GM23338 (cell line): ENCODE results near the gene CCDC117. TPM values are rescaled to one million over a fixed set of nuclear protein-coding genes. Genes with fewer than 3 reads are reported as not detected.
"Not testable (repeated sequence)": the region's sequence is repeated elsewhere in the genome, so short reads cannot be mapped to it uniquely, and the experiment has no call there.

Source experiments
- ATAC-seq: fragments of 200-7000 bp; cut with Tn5 transposase; 3 replicates; pipeline ENCODE4 v1.9.1; 2020
- DNase-seq: peaks from one replicate; pipeline ENCODE4 v3.0.0-alpha.2; 2015; ENCODE audit warnings: low spot score
- H2AFZ ChIP-seq: fragments of 200-600 bp; sonication (generic); 2 replicates; pipeline ENCODE4 v1.8.0; 2016; ENCODE audit warnings: antibody characterized with exemption, mild to moderate bottlenecking, moderate library complexity
- H3F3A ChIP-seq: fragments of 200-600 bp; sonication (generic); replicated peaks from 2 replicates; pipeline ENCODE4 v1.8.0; 2017; ENCODE audit warnings: antibody characterized with exemption, mixed run types, low read depth
- H3K27ac ChIP-seq: fragments of 200-600 bp; sonication (generic); 2 replicates; pipeline ENCODE4 v1.6.1; 2016; ENCODE audit warnings: low read depth
- H3K27me3 ChIP-seq: fragments of 200-600 bp; sonication (generic); 2 replicates; pipeline ENCODE4 v1.8.0; 2016; ENCODE audit warnings: mild to moderate bottlenecking, mixed run types, moderate library complexity; ENCODE audit not compliant: insufficient read depth
- H3K36me3 ChIP-seq: fragments of 200-600 bp; sonication (generic); 2 replicates; pipeline ENCODE4 v1.8.0; 2016; ENCODE audit warnings: mild to moderate bottlenecking; ENCODE audit not compliant: insufficient read depth
- H3K4me1 ChIP-seq: fragments of 200-600 bp; sonication (generic); 2 replicates; pipeline ENCODE4 v1.8.0; 2016; ENCODE audit warnings: mild to moderate bottlenecking, moderate library complexity; ENCODE audit not compliant: insufficient read depth
- H3K4me2 ChIP-seq: fragments of 200-600 bp; sonication (generic); 2 replicates; pipeline ENCODE4 v1.7.1; 2017; ENCODE audit warnings: mixed run types
- H3K4me3 ChIP-seq: fragments of 200-600 bp; sonication (generic); 2 replicates; pipeline ENCODE4 v1.6.1; 2016; ENCODE audit warnings: mixed run types
- H3K79me2 ChIP-seq: fragments of 200-600 bp; sonication (generic); replicated peaks from 2 replicates; pipeline ENCODE4 v1.8.0; 2017; ENCODE audit warnings: mild to moderate bottlenecking; ENCODE audit not compliant: insufficient read depth
- H3K9me2 ChIP-seq: fragments of 200-600 bp; sonication (generic); 2 replicates; pipeline ENCODE4 v1.8.0; 2017; ENCODE audit not compliant: insufficient read depth
- H4K20me1 ChIP-seq: fragments of 200-600 bp; sonication (generic); replicated peaks from 2 replicates; pipeline ENCODE4 v1.8.0; 2017; ENCODE audit warnings: mild to moderate bottlenecking; ENCODE audit not compliant: insufficient read depth
- H3K27ac Mint-ChIP-seq: 2 replicates; pipeline ENCODE4 v1.8.0; 2020; ENCODE audit warnings: inconsistent platforms, mild to moderate bottlenecking, moderate library complexity, mixed read lengths
- H3K27me3 Mint-ChIP-seq: 3 replicates; pipeline ENCODE4 v1.8.0; 2022; ENCODE audit warnings: low read depth, mild to moderate bottlenecking, moderate library complexity, mixed read lengths, inconsistent platforms; ENCODE audit not compliant: insufficient read depth, poor library complexity
- H3K36me3 Mint-ChIP-seq: 3 replicates; pipeline ENCODE4 v1.8.0; 2021; ENCODE audit warnings: low read depth, mild to moderate bottlenecking, inconsistent platforms, moderate library complexity, mixed read lengths
- H3K4me1 Mint-ChIP-seq: 3 replicates; pipeline ENCODE4 v1.8.0; 2020; ENCODE audit warnings: mild to moderate bottlenecking, inconsistent platforms, mixed read lengths
- H3K4me3 Mint-ChIP-seq: 3 replicates; pipeline ENCODE4 v1.8.0; 2021; ENCODE audit warnings: moderate library complexity, mild to moderate bottlenecking, inconsistent platforms, mixed read lengths
- H3K9me3 Mint-ChIP-seq: 3 replicates; pipeline ENCODE4 v1.8.0; 2020; ENCODE audit warnings: moderate library complexity, mild to moderate bottlenecking, inconsistent platforms, mixed read lengths
- JUNB ChIP-seq: IDR thresholded peaks from one replicate; pipeline ENCODE4 v1.6.1; 2016; ENCODE audit warnings: antibody characterized with exemption; ENCODE audit not compliant: unreplicated experiment
- NANOG ChIP-seq: IDR thresholded peaks from 2 replicates; pipeline ENCODE4 v1.6.1; 2016; ENCODE audit warnings: antibody characterized with exemption, borderline replicate concordance
- STAT1 ChIP-seq: IDR thresholded peaks from one replicate; pipeline ENCODE4 v1.6.1; 2016; ENCODE audit warnings: antibody characterized with exemption; ENCODE audit not compliant: unreplicated experiment
- polyA plus RNA-seq: library from polyadenylated mRNA; unstranded; fragments of >200 nt; fragmentation: Nextera tagmentation; extraction: Ambion mirVana; gene quantifications from 2 replicates; pipeline ENCODE4 v1.2.1, GENCODE V29; 2016
- total RNA-seq: library from RNA; depleted of rRNA; stranded (reverse); fragments of >200 nt; shearing (Covaris generic); gene quantifications from 2 replicates; pipeline ENCODE4 v1.2.3, GENCODE V29; 2014
- TF ChIP-seq, protein P1 (sequence below), 2 experiments: fragments of 200-600 bp in 1 of 2; sonication (generic) in 1 of 2; conservative IDR thresholded peaks; 2 replicates each; pipeline versions ENCODE4 v1.5.1 to v1.6.1; 2016 to 2017; ENCODE audit warnings: antibody characterized with exemption in 2 of 2, low read depth in 2 of 2, mild to moderate bottlenecking in 2 of 2, moderate library complexity in 1 of 2
- TF ChIP-seq, protein P2 (sequence below): IDR thresholded peaks from one replicate; pipeline ENCODE4 v1.6.1; 2018; ENCODE audit warnings: antibody characterized with exemption; ENCODE audit not compliant: unreplicated experiment
- TF ChIP-seq, protein P3 (sequence below): fragments of 250-450 bp; sonication (Bioruptor Pico); IDR thresholded peaks from 2 replicates; pipeline ENCODE4 v1.5.0; 2020; ENCODE audit warnings: mild to moderate bottlenecking, moderate library complexity

Gene CCDC117
- total and polyA plus RNA-seq, 2 experiments from 2014 or later = 23.9 to 54.1 TPM

DNA sequence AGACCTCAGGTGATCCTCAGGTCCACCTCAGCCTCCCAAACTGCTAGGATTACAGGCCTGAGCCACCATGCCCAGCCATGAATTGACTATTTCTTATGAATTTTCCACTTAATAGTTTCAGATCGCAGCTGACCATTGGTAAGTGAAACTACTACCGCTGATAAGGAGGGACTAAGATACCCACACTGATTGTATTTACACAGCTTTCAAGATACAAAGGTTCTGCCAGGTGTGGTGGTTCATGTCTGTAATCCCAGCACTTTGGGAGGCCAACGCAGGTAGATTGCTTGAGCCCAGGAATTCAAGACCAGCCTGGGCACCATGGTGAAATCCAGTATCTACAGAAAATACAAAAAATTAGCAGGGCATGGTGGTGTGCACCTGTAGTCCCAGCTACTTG lies 34.8 kb upstream of the CCDC117 start (continued):
- TF ChIP-seq, protein P1, sequence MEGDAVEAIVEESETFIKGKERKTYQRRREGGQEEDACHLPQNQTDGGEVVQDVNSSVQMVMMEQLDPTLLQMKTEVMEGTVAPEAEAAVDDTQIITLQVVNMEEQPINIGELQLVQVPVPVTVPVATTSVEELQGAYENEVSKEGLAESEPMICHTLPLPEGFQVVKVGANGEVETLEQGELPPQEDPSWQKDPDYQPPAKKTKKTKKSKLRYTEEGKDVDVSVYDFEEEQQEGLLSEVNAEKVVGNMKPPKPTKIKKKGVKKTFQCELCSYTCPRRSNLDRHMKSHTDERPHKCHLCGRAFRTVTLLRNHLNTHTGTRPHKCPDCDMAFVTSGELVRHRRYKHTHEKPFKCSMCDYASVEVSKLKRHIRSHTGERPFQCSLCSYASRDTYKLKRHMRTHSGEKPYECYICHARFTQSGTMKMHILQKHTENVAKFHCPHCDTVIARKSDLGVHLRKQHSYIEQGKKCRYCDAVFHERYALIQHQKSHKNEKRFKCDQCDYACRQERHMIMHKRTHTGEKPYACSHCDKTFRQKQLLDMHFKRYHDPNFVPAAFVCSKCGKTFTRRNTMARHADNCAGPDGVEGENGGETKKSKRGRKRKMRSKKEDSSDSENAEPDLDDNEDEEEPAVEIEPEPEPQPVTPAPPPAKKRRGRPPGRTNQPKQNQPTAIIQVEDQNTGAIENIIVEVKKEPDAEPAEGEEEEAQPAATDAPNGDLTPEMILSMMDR (conservative IDR thresholded peaks at IDR 0.05; ENCODE audit: low read depth in 2 of 2) = no peak
- TF ChIP-seq, protein P2, sequence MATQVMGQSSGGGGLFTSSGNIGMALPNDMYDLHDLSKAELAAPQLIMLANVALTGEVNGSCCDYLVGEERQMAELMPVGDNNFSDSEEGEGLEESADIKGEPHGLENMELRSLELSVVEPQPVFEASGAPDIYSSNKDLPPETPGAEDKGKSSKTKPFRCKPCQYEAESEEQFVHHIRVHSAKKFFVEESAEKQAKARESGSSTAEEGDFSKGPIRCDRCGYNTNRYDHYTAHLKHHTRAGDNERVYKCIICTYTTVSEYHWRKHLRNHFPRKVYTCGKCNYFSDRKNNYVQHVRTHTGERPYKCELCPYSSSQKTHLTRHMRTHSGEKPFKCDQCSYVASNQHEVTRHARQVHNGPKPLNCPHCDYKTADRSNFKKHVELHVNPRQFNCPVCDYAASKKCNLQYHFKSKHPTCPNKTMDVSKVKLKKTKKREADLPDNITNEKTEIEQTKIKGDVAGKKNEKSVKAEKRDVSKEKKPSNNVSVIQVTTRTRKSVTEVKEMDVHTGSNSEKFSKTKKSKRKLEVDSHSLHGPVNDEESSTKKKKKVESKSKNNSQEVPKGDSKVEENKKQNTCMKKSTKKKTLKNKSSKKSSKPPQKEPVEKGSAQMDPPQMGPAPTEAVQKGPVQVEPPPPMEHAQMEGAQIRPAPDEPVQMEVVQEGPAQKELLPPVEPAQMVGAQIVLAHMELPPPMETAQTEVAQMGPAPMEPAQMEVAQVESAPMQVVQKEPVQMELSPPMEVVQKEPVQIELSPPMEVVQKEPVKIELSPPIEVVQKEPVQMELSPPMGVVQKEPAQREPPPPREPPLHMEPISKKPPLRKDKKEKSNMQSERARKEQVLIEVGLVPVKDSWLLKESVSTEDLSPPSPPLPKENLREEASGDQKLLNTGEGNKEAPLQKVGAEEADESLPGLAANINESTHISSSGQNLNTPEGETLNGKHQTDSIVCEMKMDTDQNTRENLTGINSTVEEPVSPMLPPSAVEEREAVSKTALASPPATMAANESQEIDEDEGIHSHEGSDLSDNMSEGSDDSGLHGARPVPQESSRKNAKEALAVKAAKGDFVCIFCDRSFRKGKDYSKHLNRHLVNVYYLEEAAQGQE = no peak

DNA sequence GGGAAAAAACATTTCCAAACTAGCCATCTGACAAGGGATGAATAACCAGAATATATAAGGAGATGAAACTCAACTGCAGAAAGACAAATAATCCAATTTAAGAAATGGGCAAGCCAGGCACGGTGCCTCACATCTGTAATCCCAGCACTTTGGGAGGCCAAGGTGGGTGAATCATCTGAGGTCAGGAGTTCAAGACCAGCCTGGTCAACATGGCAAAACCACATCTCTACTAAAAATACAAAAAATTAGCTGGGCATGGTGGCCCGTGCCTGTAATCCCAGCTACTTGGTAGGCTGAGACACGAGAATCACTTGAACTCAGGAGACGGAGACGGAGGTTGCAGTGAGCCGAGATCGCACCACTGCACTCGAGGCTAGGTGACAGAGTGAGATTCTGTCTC lies 33.6 kb upstream of the CCDC117 start:
- H3K27me3 ChIP-seq, H3K27me3 Mint-ChIP-seq, H3K4me3 ChIP-seq, H3K36me3 ChIP-seq, H3K9me2 ChIP-seq, H4K20me1 ChIP-seq, ATAC-seq, H3F3A ChIP-seq, H2AFZ ChIP-seq, DNase-seq, H3K4me2 ChIP-seq, H3K9me3 Mint-ChIP-seq: not testable (repeated sequence)
- peak overlapping the region; percentile 33; the same call in 1 of the 2 replicates for H3K27ac ChIP-seq
- Mint-ChIP-seq H3K4me3 (peak overlapping the region; percentile 14; the same call in 1 of the 3 replicates), H3K36me3 (peaks cover 19% of the 10 kb centered on the region), H3K4me1 (peaks cover 57% of the 10 kb centered on the region), H3K27ac (peak overlapping the region; percentile 91)
- H3K4me1 ChIP-seq = peaks cover 35% of the 10 kb centered on the region
- peaks cover 81% of the 10 kb centered on the region for H3K79me2 ChIP-seq

DNA sequence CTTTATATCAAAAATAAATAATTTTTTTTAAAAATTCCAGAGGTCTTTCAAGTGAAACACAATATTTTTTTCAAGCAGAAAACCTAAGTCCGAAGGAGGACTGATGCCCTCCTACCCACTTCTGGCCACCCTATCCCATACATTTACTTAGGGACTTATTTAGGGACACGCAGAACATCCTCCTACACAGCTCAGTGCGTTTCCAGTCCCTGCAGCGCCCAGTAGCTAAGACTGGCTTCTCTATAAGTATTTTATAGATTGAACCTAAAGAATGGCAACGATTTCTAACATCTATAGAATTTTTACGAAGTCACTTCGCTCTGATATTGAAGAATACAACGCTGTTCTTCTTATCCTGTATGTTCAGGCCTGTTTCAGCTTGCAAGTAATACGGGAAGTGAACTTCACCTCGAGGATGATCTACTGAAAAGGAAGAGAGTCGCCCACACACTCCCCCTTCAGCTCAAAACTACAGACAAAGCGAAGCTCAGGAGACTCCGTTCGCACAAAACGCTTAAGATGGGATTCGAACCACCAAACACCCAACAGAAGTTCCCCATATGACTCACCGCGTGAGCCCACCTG lies 31.2 kb upstream of the CCDC117 start:
- Histone ChIP-seq H3K9me2 (no peaks in the 10 kb centered on the region), H2AFZ (no peak overlapping the region), H3K79me2 (peaks cover 60% of the 10 kb centered on the region), H3K4me3 (peak overlapping the region; percentile 68), H3K4me1 (peaks cover 20% of the 10 kb centered on the region), H3K36me3 (peaks cover 18% of the 10 kb centered on the region), H3K27ac (peak overlapping the region; percentile 33; the same call in 1 of the 2 replicates), H4K20me1 (no peaks in the 10 kb centered on the region; the same call in 1 of the 2 replicates), H3K4me2 (peak overlapping the region; percentile 81), H3F3A (no peaks in the 10 kb centered on the region), H3K27me3 (no peaks in the 10 kb centered on the region)
- H3K27ac Mint-ChIP-seq = peak overlapping the region; percentile 90
- peaks cover 7% of the 10 kb centered on the region for H3K27me3 Mint-ChIP-seq
- H3K36me3 Mint-ChIP-seq = peaks cover 31% of the 10 kb centered on the region
- peak overlapping the region; percentile 87 for H3K4me3 Mint-ChIP-seq
- ATAC-seq = no peak
- H3K9me3 Mint-ChIP-seq = no peaks in the 10 kb centered on the region
- DNase-seq = no peak
- peaks cover 42% of the 10 kb centered on the region for H3K4me1 Mint-ChIP-seq
- TF ChIP-seq JUNB (no peak), NANOG (no peak), STAT1 (no peak)
- TF ChIP-seq, protein P3, sequence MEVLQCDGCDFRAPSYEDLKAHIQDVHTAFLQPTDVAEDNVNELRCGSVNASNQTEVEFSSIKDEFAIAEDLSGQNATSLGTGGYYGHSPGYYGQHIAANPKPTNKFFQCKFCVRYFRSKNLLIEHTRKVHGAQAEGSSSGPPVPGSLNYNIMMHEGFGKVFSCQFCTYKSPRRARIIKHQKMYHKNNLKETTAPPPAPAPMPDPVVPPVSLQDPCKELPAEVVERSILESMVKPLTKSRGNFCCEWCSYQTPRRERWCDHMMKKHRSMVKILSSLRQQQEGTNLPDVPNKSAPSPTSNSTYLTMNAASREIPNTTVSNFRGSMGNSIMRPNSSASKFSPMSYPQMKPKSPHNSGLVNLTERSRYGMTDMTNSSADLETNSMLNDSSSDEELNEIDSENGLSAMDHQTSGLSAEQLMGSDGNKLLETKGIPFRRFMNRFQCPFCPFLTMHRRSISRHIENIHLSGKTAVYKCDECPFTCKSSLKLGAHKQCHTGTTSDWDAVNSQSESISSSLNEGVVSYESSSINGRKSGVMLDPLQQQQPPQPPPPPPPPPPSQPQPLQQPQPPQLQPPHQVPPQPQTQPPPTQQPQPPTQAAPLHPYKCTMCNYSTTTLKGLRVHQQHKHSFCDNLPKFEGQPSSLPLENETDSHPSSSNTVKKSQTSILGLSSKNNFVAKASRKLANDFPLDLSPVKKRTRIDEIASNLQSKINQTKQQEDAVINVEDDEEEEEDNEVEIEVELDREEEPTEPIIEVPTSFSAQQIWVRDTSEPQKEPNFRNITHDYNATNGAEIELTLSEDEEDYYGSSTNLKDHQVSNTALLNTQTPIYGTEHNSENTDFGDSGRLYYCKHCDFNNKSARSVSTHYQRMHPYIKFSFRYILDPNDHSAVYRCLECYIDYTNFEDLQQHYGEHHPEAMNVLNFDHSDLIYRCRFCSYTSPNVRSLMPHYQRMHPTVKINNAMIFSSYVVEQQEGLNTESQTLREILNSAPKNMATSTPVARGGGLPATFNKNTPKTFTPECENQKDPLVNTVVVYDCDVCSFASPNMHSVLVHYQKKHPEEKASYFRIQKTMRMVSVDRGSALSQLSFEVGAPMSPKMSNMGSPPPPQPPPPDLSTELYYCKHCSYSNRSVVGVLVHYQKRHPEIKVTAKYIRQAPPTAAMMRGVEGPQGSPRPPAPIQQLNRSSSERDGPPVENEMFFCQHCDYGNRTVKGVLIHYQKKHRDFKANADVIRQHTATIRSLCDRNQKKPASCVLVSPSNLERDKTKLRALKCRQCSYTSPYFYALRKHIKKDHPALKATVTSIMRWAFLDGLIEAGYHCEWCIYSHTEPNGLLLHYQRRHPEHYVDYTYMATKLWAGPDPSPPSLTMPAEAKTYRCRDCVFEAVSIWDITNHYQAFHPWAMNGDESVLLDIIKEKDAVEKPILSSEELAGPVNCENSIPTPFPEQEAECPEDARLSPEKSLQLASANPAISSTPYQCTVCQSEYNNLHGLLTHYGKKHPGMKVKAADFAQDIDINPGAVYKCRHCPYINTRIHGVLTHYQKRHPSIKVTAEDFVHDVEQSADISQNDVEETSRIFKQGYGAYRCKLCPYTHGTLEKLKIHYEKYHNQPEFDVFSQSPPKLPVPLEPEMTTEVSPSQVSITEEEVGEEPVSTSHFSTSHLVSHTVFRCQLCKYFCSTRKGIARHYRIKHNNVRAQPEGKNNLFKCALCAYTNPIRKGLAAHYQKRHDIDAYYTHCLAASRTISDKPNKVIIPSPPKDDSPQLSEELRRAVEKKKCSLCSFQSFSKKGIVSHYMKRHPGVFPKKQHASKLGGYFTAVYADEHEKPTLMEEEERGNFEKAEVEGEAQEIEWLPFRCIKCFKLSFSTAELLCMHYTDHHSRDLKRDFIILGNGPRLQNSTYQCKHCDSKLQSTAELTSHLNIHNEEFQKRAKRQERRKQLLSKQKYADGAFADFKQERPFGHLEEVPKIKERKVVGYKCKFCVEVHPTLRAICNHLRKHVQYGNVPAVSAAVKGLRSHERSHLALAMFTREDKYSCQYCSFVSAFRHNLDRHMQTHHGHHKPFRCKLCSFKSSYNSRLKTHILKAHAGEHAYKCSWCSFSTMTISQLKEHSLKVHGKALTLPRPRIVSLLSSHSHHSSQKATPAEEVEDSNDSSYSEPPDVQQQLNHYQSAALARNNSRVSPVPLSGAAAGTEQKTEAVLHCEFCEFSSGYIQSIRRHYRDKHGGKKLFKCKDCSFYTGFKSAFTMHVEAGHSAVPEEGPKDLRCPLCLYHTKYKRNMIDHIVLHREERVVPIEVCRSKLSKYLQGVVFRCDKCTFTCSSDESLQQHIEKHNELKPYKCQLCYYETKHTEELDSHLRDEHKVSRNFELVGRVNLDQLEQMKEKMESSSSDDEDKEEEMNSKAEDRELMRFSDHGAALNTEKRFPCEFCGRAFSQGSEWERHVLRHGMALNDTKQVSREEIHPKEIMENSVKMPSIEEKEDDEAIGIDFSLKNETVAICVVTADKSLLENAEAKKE (CRISPR knock-in tag) = no peak
